ENCODE measurements around the gene CIC.

The CIC gene

DNA sequence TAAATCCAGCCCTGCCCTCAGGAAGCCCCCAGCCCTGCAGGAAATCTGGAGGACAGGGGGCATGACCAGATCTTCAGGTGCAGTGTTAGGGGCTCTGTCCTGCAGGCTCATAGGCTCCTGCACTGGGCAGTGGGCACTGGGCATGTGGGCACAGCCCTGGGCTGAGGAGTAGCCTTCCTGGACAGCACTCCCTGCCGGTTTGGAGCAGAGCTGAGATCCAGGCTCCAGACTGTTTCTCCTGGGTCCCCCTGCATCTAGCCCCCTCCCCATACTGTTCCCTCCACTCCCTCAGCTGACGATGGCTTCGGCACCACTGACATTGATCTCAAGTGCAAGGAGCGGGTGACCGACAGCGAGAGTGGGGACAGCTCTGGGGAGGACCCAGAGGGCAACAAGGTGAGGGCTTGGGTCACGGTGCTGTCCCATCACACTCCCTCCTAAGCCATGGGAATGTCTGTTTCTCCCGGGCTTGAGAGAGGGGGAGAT is 20.5 kb downstream of the CIC start:
- peaks cover 17% of the 10 kb centered on the region for H3K79me2 ChIP-seq (ENCODE audit: low read length)
- H3K27ac ChIP-seq (ENCODE audit: low read length), result no peak overlapping the region
- H4K20me1 ChIP-seq (ENCODE audit: insufficient read depth, low read length), result no peaks in the 10 kb centered on the region
- H3K4me2 ChIP-seq (ENCODE audit: low read depth, low read length), result no peak overlapping the region
- no peaks in the 10 kb centered on the region for H3F3A ChIP-seq (ENCODE audit: insufficient read depth, low read length)
- no peaks in the 10 kb centered on the region for H3K9me3 ChIP-seq (replicated peaks; ENCODE audit: insufficient read depth, low read length)
- DNase-seq, result no peak
- H3K9ac ChIP-seq (ENCODE audit: low read length), result no peak overlapping the region
- no peaks in the 10 kb centered on the region for H3K27me3 ChIP-seq (replicated peaks; ENCODE audit: insufficient read depth, low read length)
- TF ChIP-seq, protein P1, sequence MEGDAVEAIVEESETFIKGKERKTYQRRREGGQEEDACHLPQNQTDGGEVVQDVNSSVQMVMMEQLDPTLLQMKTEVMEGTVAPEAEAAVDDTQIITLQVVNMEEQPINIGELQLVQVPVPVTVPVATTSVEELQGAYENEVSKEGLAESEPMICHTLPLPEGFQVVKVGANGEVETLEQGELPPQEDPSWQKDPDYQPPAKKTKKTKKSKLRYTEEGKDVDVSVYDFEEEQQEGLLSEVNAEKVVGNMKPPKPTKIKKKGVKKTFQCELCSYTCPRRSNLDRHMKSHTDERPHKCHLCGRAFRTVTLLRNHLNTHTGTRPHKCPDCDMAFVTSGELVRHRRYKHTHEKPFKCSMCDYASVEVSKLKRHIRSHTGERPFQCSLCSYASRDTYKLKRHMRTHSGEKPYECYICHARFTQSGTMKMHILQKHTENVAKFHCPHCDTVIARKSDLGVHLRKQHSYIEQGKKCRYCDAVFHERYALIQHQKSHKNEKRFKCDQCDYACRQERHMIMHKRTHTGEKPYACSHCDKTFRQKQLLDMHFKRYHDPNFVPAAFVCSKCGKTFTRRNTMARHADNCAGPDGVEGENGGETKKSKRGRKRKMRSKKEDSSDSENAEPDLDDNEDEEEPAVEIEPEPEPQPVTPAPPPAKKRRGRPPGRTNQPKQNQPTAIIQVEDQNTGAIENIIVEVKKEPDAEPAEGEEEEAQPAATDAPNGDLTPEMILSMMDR (IDR thresholded peaks at IDR 0.05; ENCODE audit: low read length), result no peak
- TF ChIP-seq EZH2 (optimal IDR thresholded peaks at IDR 0.05; ENCODE audit: low read depth, low read length) (no peak), EZH2phosphoT487 (IDR thresholded peaks at IDR 0.05; ENCODE audit: low read length) (no peak)
- no peaks in the 10 kb centered on the region for H3K9me2 ChIP-seq (replicated peaks; ENCODE audit: insufficient read depth, low read length)
- no peak overlapping the region for H2AFZ ChIP-seq (ENCODE audit: low read length)
- H3K4me1 ChIP-seq (ENCODE audit: low read length), result peaks cover 6% of the 10 kb centered on the region
- no peak overlapping the region for H3K4me3 ChIP-seq (ENCODE audit: low read length)
- no peaks in the 10 kb centered on the region for H3K36me3 ChIP-seq (replicated peaks; ENCODE audit: insufficient read depth, low read length)

DNA sequence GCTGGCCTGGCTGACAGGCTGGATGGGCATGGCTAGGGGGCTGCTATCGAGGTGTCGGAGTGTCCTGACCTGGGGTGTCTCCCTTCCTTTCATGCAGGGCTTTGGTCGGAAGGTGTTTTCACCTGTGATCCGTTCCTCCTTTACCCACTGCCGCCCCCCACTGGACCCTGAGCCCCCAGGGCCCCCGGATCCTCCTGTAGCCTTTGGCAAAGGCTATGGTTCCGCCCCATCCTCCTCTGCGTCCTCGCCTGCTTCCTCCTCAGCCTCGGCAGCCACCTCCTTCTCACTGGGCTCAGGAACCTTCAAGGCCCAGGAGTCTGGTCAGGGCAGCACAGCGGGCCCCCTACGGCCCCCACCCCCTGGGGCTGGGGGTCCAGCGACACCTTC is 21.1 kb downstream of the CIC start:
- TF ChIP-seq EZH2phosphoT487 (IDR thresholded peaks at IDR 0.05; ENCODE audit: low read length) (no peak), EZH2 (optimal IDR thresholded peaks at IDR 0.05; ENCODE audit: low read depth, low read length) (no peak)
- TF ChIP-seq, protein P1 (IDR thresholded peaks at IDR 0.05; ENCODE audit: low read length), result no peak
- no peak overlapping the region for H3K9ac ChIP-seq (ENCODE audit: low read length)

DNA sequence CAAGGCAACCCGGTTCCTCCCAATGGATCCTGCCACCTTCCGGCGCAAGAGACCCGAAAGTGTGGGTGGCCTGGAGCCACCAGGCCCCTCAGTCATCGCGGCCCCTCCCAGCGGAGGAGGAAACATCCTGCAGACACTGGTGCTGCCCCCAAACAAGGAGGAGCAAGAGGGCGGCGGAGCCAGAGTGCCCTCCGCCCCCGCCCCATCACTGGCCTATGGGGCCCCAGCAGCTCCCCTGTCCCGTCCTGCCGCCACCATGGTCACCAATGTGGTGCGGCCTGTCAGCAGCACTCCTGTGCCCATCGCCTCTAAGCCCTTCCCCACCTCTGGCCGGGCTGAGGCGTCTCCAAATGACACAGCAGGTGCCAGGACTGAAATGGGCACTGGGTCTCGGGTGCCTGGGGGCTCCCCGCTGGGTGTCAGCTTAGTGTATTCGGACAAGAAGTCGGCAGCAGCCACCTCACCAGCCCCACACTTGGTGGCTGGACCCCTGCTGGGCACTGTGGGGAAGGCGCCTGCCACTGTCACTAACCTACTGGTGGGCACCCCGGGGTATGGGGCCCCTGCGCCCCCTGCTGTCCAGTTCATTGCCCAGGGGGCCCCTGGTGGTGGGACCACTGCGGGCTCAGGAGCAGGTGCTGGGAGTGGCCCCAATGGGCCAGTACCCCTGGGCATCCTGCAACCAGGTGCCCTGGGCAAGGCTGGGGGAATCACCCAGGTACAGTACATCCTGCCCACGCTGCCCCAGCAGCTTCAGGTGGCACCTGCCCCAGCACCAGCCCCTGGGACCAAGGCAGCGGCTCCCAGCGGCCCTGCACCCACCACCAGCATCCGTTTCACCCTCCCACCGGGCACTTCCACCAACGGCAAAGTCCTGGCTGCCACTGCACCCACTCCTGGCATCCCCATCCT is 21.7 kb downstream of the CIC start:
- H3K4me3 ChIP-seq (ENCODE audit: low read length), result no peak overlapping the region
- no peak overlapping the region for H3K9ac ChIP-seq (ENCODE audit: low read length)
- no peaks in the 10 kb centered on the region for H3K4me1 ChIP-seq (ENCODE audit: low read length)
- no peaks in the 10 kb centered on the region for H3K27me3 ChIP-seq (replicated peaks; ENCODE audit: insufficient read depth, low read length)
- H3K27ac ChIP-seq (ENCODE audit: low read length), result no peak overlapping the region
- no peak for DNase-seq
- H3K9me2 ChIP-seq (replicated peaks; ENCODE audit: insufficient read depth, low read length), result no peaks in the 10 kb centered on the region
- H3K9me3 ChIP-seq (replicated peaks; ENCODE audit: insufficient read depth, low read length), result no peaks in the 10 kb centered on the region
- no peaks in the 10 kb centered on the region for H3F3A ChIP-seq (ENCODE audit: insufficient read depth, low read length)
- no peak overlapping the region for H2AFZ ChIP-seq (ENCODE audit: low read length)
- no peak for TF ChIP-seq EZH2phosphoT487 (IDR thresholded peaks at IDR 0.05; ENCODE audit: low read length)
- TF ChIP-seq, protein P1 (IDR thresholded peaks at IDR 0.05; ENCODE audit: low read length), result peak; percentile 49
- no peaks in the 10 kb centered on the region for H4K20me1 ChIP-seq (ENCODE audit: insufficient read depth, low read length)
- H3K79me2 ChIP-seq (ENCODE audit: low read length), result 0 out of 2 replicates have a peak, but pooled peaks cover 6% of the 10 kb centered on the region
- no peak overlapping the region for H3K4me2 ChIP-seq (ENCODE audit: low read depth, low read length)
- H3K36me3 ChIP-seq (replicated peaks; ENCODE audit: insufficient read depth, low read length), result no peaks in the 10 kb centered on the region

More for the DNA sequence above, 21.1 kb downstream of the CIC start:
- H3K9me3 ChIP-seq (replicated peaks; ENCODE audit: insufficient read depth, low read length), result no peaks in the 10 kb centered on the region
- no peaks in the 10 kb centered on the region for H4K20me1 ChIP-seq (ENCODE audit: insufficient read depth, low read length)
- H3K27ac ChIP-seq (ENCODE audit: low read length), result no peak overlapping the region
- no peak overlapping the region for H3K4me2 ChIP-seq (ENCODE audit: low read depth, low read length)
- H3K4me3 ChIP-seq (ENCODE audit: low read length), result no peak overlapping the region
- no peaks in the 10 kb centered on the region for H3K9me2 ChIP-seq (replicated peaks; ENCODE audit: insufficient read depth, low read length)
- H3K4me1 ChIP-seq (ENCODE audit: low read length), result peaks cover under 1% of the 10 kb centered on the region; the same call in 1 of the 2 replicates
- no peaks in the 10 kb centered on the region for H3K27me3 ChIP-seq (replicated peaks; ENCODE audit: insufficient read depth, low read length)
- H2AFZ ChIP-seq (ENCODE audit: low read length), result no peak overlapping the region
- DNase-seq, result no peak
- H3F3A ChIP-seq (ENCODE audit: insufficient read depth, low read length), result no peaks in the 10 kb centered on the region
- H3K36me3 ChIP-seq (replicated peaks; ENCODE audit: insufficient read depth, low read length), result no peaks in the 10 kb centered on the region
- peaks cover 12% of the 10 kb centered on the region for H3K79me2 ChIP-seq (ENCODE audit: low read length)
